MM.1S (cell line): ENCODE results near the gene UBE2Q1.

ENCODE experiments used
- DNase-seq: peaks from one replicate; pipeline ENCODE4 v3.0.0-alpha.2; 2015
- H2AFZ ChIP-seq: fragments of 300-600 bp; sonication (generic); 2 replicates; pipeline ENCODE4 v1.6.0; 2016; ENCODE audit warnings: antibody characterized with exemption, low read length
- H3F3A ChIP-seq: fragments of 300-600 bp; sonication (generic); 2 replicates; pipeline ENCODE4 v1.6.1; 2016; ENCODE audit warnings: mild to moderate bottlenecking, antibody characterized with exemption, low read length, moderate library complexity, mixed read lengths; ENCODE audit not compliant: insufficient read depth
- H3K27ac ChIP-seq: fragments of 300-600 bp; sonication (generic); 2 replicates; pipeline ENCODE4 v1.5.1; 2016; ENCODE audit warnings: mild to moderate bottlenecking, low read length
- H3K27me3 ChIP-seq: fragments of 300-600 bp; sonication (generic); replicated peaks from 2 replicates; pipeline ENCODE4 v1.6.0; 2016; ENCODE audit warnings: low read length; ENCODE audit not compliant: insufficient read depth
- H3K36me3 ChIP-seq: fragments of 300-600 bp; sonication (generic); replicated peaks from 2 replicates; pipeline ENCODE4 v1.6.1; 2016; ENCODE audit warnings: mild to moderate bottlenecking, low read length, mixed read lengths; ENCODE audit not compliant: insufficient read depth
- H3K4me1 ChIP-seq: fragments of 300-600 bp; sonication (generic); 2 replicates; pipeline ENCODE4 v1.6.1; 2016; ENCODE audit warnings: low read length, mixed read lengths
- H3K4me2 ChIP-seq: fragments of 300-600 bp; sonication (generic); 2 replicates; pipeline ENCODE4 v1.6.0; 2016; ENCODE audit warnings: low read depth, low read length
- H3K4me3 ChIP-seq: fragments of 300-600 bp; sonication (generic); 2 replicates; pipeline ENCODE4 v1.5.1; 2016; ENCODE audit warnings: low read length, mixed read lengths
- H3K79me2 ChIP-seq: fragments of 300-600 bp; sonication (generic); 2 replicates; pipeline ENCODE4 v1.6.1; 2016; ENCODE audit warnings: mixed run types, low read length, mixed read lengths
- H3K9ac ChIP-seq: fragments of 300-600 bp; sonication (generic); 2 replicates; pipeline ENCODE4 v1.6.1; 2016; ENCODE audit warnings: low read length, mixed read lengths
- H3K9me2 ChIP-seq: fragments of 300-600 bp; sonication (generic); replicated peaks from 2 replicates; pipeline ENCODE4 v1.6.1; 2016; ENCODE audit warnings: mild to moderate bottlenecking, low read length, mixed read lengths; ENCODE audit not compliant: insufficient read depth
- H3K9me3 ChIP-seq: fragments of 300-600 bp; sonication (generic); replicated peaks from 2 replicates; pipeline ENCODE4 v1.6.1; 2016; ENCODE audit warnings: mild to moderate bottlenecking, low read length, mixed read lengths; ENCODE audit not compliant: insufficient read depth
- H4K20me1 ChIP-seq: fragments of 300-600 bp; sonication (generic); 2 replicates; pipeline ENCODE4 v1.6.1; 2016; ENCODE audit warnings: mild to moderate bottlenecking, low read length, moderate library complexity, mixed read lengths; ENCODE audit not compliant: insufficient read depth
- EZH2 ChIP-seq: fragments of 300-600 bp; sonication (generic); optimal IDR thresholded peaks from 2 replicates; pipeline ENCODE3; 2017; ENCODE audit warnings: low read depth, mild to moderate bottlenecking, antibody characterized with exemption, low read length, mixed read lengths
- EZH2phosphoT487 ChIP-seq: fragments of 300-600 bp; sonication (generic); IDR thresholded peaks from 2 replicates; pipeline ENCODE4 v1.6.1; 2018; ENCODE audit warnings: antibody characterized with exemption, low read length
- TF ChIP-seq, protein P1 (sequence below): fragments of 300-600 bp; sonication (generic); IDR thresholded peaks from 2 replicates; pipeline ENCODE4 v1.5.1; 2016; ENCODE audit warnings: antibody characterized with exemption, low read length, mixed read lengths

Gene UBE2Q1

DNA sequence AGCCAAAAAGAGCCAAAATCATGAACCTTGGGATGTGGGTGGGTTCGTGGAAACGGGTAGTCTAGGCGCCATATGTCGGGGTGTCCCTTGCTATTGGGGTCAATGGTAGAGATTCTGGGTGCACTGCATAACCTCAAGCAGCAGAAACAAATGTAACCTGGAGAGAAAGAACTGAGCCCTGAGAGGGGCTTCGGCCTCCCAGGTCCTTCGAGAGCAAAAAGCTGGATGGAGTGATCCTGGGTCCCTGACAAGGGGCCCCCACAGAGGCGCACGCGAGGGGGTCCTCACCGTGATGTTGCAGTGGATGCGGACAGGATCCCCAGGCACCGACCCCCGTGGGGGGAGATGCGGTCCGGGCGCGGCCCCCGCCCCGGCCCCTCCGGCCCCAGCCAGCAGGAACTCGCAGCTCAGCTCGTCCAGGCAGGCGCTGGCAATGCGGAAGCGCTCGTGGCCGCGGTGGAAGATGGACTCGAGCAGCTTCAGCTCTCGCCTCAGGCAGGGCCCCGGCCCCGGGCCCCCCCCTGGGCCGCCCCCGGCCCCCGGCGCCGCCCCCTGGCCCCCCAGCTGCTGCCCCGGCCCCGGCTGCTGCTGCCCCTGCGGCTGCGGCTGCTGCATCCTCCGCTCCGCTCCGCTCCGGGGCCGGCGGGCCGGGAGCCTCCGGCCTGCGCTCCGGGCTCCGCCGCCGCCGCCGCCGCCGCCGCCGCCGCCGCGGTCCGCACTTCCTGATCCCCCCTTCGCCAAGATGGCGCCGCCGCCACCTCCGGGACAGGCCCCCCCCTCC is at the start of gene UBE2Q1:
Gene UBE2Q1 (minus strand): TSS at position 724 of the 781 bp plus-strand sequence. CDS start 109 bp downstream, at position 615.
- H3K27me3 ChIP-seq, result no peaks in the 10 kb centered on the region
- H3K9me3 ChIP-seq, result no peaks in the 10 kb centered on the region
- peak within 1 kb of the TSS; percentile 74 for H2AFZ ChIP-seq
- peaks cover 16% of the 10 kb centered on the region for H3K4me1 ChIP-seq
- H3K9me2 ChIP-seq, result no peaks in the 10 kb centered on the region
- 0 out of 2 replicates have a peak, but pooled peaks cover 10% of the 10 kb centered on the region for H4K20me1 ChIP-seq
- peaks cover 43% of the 10 kb centered on the region for H3K79me2 ChIP-seq
- H3K36me3 ChIP-seq, result peaks cover 20% of the 10 kb centered on the region
- peak within 1 kb of the TSS; percentile 88 for H3K4me3 ChIP-seq
- peak within 1 kb of the TSS; percentile 87 for H3K9ac ChIP-seq
- peak within 1 kb of the TSS; percentile 54 for H3K27ac ChIP-seq
- TF ChIP-seq EZH2phosphoT487 (no peak), EZH2 (no peak)
- TF ChIP-seq, protein P1, sequence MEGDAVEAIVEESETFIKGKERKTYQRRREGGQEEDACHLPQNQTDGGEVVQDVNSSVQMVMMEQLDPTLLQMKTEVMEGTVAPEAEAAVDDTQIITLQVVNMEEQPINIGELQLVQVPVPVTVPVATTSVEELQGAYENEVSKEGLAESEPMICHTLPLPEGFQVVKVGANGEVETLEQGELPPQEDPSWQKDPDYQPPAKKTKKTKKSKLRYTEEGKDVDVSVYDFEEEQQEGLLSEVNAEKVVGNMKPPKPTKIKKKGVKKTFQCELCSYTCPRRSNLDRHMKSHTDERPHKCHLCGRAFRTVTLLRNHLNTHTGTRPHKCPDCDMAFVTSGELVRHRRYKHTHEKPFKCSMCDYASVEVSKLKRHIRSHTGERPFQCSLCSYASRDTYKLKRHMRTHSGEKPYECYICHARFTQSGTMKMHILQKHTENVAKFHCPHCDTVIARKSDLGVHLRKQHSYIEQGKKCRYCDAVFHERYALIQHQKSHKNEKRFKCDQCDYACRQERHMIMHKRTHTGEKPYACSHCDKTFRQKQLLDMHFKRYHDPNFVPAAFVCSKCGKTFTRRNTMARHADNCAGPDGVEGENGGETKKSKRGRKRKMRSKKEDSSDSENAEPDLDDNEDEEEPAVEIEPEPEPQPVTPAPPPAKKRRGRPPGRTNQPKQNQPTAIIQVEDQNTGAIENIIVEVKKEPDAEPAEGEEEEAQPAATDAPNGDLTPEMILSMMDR, result no peak
- peak within 1 kb of the TSS; percentile 96 for H3K4me2 ChIP-seq
- peak; percentile 58 for DNase-seq
- peaks cover 16% of the 10 kb centered on the region for H3F3A ChIP-seq

DNA sequence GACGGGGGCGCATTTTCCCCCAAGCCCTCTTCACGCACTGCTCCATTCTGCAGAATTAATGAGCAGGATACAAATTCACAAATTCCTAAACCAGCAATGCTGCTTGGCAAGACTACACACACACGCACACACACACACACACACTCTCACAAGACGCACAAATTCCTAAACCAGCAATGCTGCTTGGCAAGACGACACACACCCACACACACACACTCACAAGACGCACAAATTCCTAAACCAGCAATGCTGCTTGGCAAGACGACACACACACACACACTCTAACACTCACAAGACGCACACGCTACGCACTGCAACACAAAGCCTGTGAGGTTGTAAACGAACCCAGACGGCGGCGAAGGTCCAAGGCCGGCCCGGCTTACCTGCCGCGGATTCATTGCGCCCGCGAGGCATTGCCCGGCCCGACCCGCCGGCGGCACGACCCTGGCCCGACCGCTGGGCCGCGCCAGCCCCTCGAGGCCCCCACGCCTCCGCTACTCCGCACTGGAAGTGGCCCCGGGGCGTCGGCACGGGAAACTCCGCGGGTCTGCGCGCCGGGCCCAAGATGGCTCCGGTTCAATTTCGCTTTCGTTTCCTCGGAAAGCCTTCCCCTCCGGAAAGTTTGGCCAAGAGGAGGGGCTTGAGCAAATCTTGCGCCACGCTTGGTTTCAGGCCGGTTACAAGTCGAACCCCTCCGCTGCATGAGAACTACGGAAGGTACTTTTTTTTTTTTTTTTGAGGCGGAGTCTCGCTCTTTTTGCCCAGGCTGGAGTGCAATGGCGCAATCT is 49.3 kb upstream of the UBE2Q1 start, which contains the start of gene ADAR:
Gene ADAR (minus strand): TSS at position 578 of the 788 bp plus-strand sequence. CDS start 180 bp downstream, at position 398.
- H3K79me2 ChIP-seq, result peaks cover 82% of the 10 kb centered on the region
- peaks cover 26% of the 10 kb centered on the region for H3F3A ChIP-seq
- peak within 1 kb of the TSS; percentile 82 for H3K4me3 ChIP-seq
- H4K20me1 ChIP-seq, result peaks cover 29% of the 10 kb centered on the region
- no peaks in the 10 kb centered on the region; the same call in 1 of the 2 replicates for H3K36me3 ChIP-seq
- peaks cover 24% of the 10 kb centered on the region for H3K4me1 ChIP-seq
- TF ChIP-seq EZH2phosphoT487 (no peak), EZH2 (no peak)
- TF ChIP-seq, protein P1, result no peak
- peak within 1 kb of the TSS; percentile 63 for H2AFZ ChIP-seq
- H3K4me2 ChIP-seq, result peak within 1 kb of the TSS; percentile 87
- H3K9me3 ChIP-seq, result no peaks in the 10 kb centered on the region
- no peaks in the 10 kb centered on the region for H3K9me2 ChIP-seq
- peak; percentile 100 for DNase-seq
- peak within 1 kb of the TSS; percentile 93 for H3K9ac ChIP-seq
- peak within 1 kb of the TSS; percentile 75 for H3K27ac ChIP-seq
- H3K27me3 ChIP-seq, result no peaks in the 10 kb centered on the region

DNA sequence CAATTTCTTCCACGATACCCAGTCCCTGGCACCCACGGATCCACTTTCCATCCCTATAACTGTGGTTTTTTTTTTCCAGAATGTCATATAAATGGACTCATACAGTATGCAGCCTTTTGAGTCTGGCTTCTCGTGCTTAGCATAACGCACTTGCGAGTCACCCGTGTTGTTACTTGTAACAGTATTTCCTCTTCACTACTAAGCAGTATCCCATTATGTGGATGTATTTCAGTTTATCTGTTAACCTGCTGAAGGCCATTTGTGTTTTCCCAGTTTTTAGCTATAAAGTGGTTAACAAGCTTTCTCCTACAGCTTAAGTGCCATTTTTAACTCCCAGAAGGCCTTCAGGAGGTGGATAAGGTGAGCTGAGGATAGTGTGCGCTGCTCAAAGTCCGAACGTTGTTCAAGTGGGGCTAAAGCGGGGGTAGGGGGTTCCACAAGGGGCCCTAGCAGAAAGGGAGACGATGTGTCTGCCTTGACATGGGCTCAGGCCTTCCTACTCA is 48.7 kb upstream of the UBE2Q1 start:
- peaks cover 24% of the 10 kb centered on the region for H3K4me1 ChIP-seq
- DNase-seq, result peak; percentile 35
- TF ChIP-seq, protein P1, result no peak
- TF ChIP-seq EZH2, result no peak
- no peak for TF ChIP-seq EZH2phosphoT487

More for the DNA sequence above, 48.7 kb upstream of the UBE2Q1 start:
- H3K9ac ChIP-seq, result peak overlapping the region; percentile 93
- H3K27me3 ChIP-seq, result no peaks in the 10 kb centered on the region
- peak overlapping the region; percentile 84 for H3K4me2 ChIP-seq
- H3K79me2 ChIP-seq, result peaks cover 85% of the 10 kb centered on the region
- peak overlapping the region; percentile 63 for H2AFZ ChIP-seq
- no peaks in the 10 kb centered on the region for H3K9me2 ChIP-seq
- no peaks in the 10 kb centered on the region for H3K9me3 ChIP-seq
- H3K4me3 ChIP-seq, result peak overlapping the region; percentile 82
- H3K27ac ChIP-seq, result peak overlapping the region; percentile 75
- H4K20me1 ChIP-seq, result peaks cover 35% of the 10 kb centered on the region
- H3F3A ChIP-seq, result peaks cover 26% of the 10 kb centered on the region
- H3K36me3 ChIP-seq, result no peaks in the 10 kb centered on the region; the same call in 1 of the 2 replicates
